ENCODE results near the gene SLC44A1.

SLC44A1 gene
- 18.7 to 49.1 reads per million in 2 experiments for total RNA-seq

GRCh38 chr9:105244003-105244733 is at the start of gene SLC44A1:
SLC44A1 (plus strand) TSS chr9:105244651; CDS start chr9:105244869, 218 bp downstream.
- DNase-seq (ENCODE audit: low read depth), result peak; percentile 88

- no peak for DNase-seq (ENCODE audit: low read depth)
These were observed 49.2 kb upstream of the SLC44A1 start for GRCh38 chr9:105195259-105195658.

- DNase-seq (ENCODE audit: low read depth), result no peak
These were observed 46.4 kb upstream of the SLC44A1 start for GRCh38 chr9:105198023-105198422.

- DNase-seq (ENCODE audit: low read depth), result no peak
These were observed 45.6 kb upstream of the SLC44A1 start for GRCh38 chr9:105198865-105199264.

- DNase-seq (ENCODE audit: low read depth), result no peak
These were observed 40.0 kb upstream of the SLC44A1 start for GRCh38 chr9:105204416-105204815.

GRCh38 chr9:105205787-105206495 is 38.5 kb upstream of the SLC44A1 start:
- DNase-seq (ENCODE audit: low read depth), result no peak

- no peak for DNase-seq (ENCODE audit: low read depth)
These were observed 38.0 kb upstream of the SLC44A1 start for GRCh38 chr9:105206496-105206820.

- DNase-seq (ENCODE audit: low read depth), result no peak
These were observed 37.4 kb upstream of the SLC44A1 start for GRCh38 chr9:105206821-105207699.

- DNase-seq (ENCODE audit: low read depth), result no peak
These were observed 27.8 kb upstream of the SLC44A1 start for GRCh38 chr9:105216440-105217178.

GRCh38 chr9:105218673-105219072 is 25.8 kb upstream of the SLC44A1 start:
- DNase-seq (ENCODE audit: low read depth), result no peak

- no peak for DNase-seq (ENCODE audit: low read depth)
These were observed 25.1 kb upstream of the SLC44A1 start for GRCh38 chr9:105219291-105219805.

GRCh38 chr9:105220451-105220850 is 24.0 kb upstream of the SLC44A1 start:
- no peak for DNase-seq (ENCODE audit: low read depth)

GRCh38 chr9:105223544-105224140 is 20.8 kb upstream of the SLC44A1 start:
- DNase-seq (ENCODE audit: low read depth), result no peak

GRCh38 chr9:105226055-105226454 is 18.4 kb upstream of the SLC44A1 start:
- DNase-seq (ENCODE audit: low read depth), result no peak

GRCh38 chr9:105232207-105232606 is 12.2 kb upstream of the SLC44A1 start:
- no peak for DNase-seq (ENCODE audit: low read depth)

- no peak for DNase-seq (ENCODE audit: low read depth)
These were observed 10.6 kb upstream of the SLC44A1 start for GRCh38 chr9:105233873-105234272.

- no peak for DNase-seq (ENCODE audit: low read depth)
These were observed 8.2 kb upstream of the SLC44A1 start for GRCh38 chr9:105236261-105236660.

GRCh38 chr9:105237246-105237645 is 7.2 kb upstream of the SLC44A1 start:
- no peak for DNase-seq (ENCODE audit: low read depth)

GRCh38 chr9:105238302-105238701 is 6.1 kb upstream of the SLC44A1 start:
- DNase-seq (ENCODE audit: low read depth), result no peak

- DNase-seq (ENCODE audit: low read depth), result no peak
These were observed 3.0 kb upstream of the SLC44A1 start for GRCh38 chr9:105241356-105242043.

- DNase-seq (ENCODE audit: low read depth), result no peak
These were observed 2.4 kb upstream of the SLC44A1 start for GRCh38 chr9:105242062-105242461.

Measured in T follicular helper cell (primary cell).